HepG2 (cell line): ENCODE measurements around the gene FTCD. TPM values are rescaled to one million over a fixed set of nuclear protein-coding genes. Genes with fewer than 3 reads are reported as not detected.

Source experiments
- ATAC-seq: fragments of 200-7000 bp; cut with Tn5 transposase; 3 replicates; pipeline ENCODE4 v1.9.1; 2020; ENCODE audit warnings: mild to moderate bottlenecking, moderate library complexity
- BruUV-seq: library from RNA; stranded (reverse); fragments of 400-500 nt; replicated peaks from 2 replicates; lab custom pipeline; 2021; lab: Mats Ljungman, UMichigan
- CTCF ChIA-PET: fragments of 300-600 bp; formaldehyde crosslinking; extraction: SDS; loops from one replicate; lab custom pipeline; 2021; ENCODE audit warnings: low total read pairs, inconsistent platforms, low intra/inter-chr PET ratio; lab: Yijun Ruan, JAX
- POLR2A ChIA-PET: fragments of 350-600 bp; sonication (Branson Sonifier 250); formaldehyde crosslinking; loops from one replicate; lab custom pipeline; 2020; ENCODE audit warnings: antibody characterized with exemption, inconsistent platforms; lab: Yijun Ruan, JAX
- DNase-seq: peaks from one replicate; pipeline ENCODE4 v3.0.0-alpha.2; 2015; ENCODE audit warnings: low spot score
- FAIRE-seq: peaks from 3 replicates; lab custom pipeline; 2011; peaks lifted over from hg19 to GRCh38; lab: Jason Lieb, UNC
- H2AFZ ChIP-seq: one replicate; pipeline ENCODE4 v1.6.1; 2011; ENCODE audit warnings: low read length, inconsistent platforms
- H3K27ac ChIP-seq: fragments of 300-600 bp; 3 replicates; pipeline ENCODE4 v1.8.0; 2011; ENCODE audit warnings: mixed run types, mild to moderate bottlenecking, mixed read lengths, low read length, inconsistent platforms; ENCODE audit not compliant: insufficient read depth; ENCODE audit errors: extremely low read length
- H3K27me3 ChIP-seq, 2 experiments: fragments of 200-600 bp in 1 of 2; 2 replicates in 1 of 2; 3 replicates in 1 of 2; pipeline versions ENCODE4 v1.6.0 to v1.8.0; 2011; ENCODE audit warnings: low read length in 2 of 2, mild to moderate bottlenecking in 2 of 2, moderate library complexity in 2 of 2, inconsistent platforms in 1 of 2; ENCODE audit not compliant: insufficient read depth in 2 of 2, control insufficient read depth in 1 of 2
- H3K36me3 ChIP-seq, 2 experiments: fragments of 200-600 bp in 1 of 2; replicated peaks in 1 of 2; 2 replicates in 1 of 2; 3 replicates in 1 of 2; pipeline versions ENCODE4 v1.5.1 to v1.8.0; 2011; ENCODE audit warnings: low read length in 2 of 2, inconsistent platforms in 1 of 2; ENCODE audit not compliant: insufficient read depth in 2 of 2, control insufficient read depth in 1 of 2
- H3K4me1 ChIP-seq: 2 replicates; pipeline ENCODE4 v1.5.1; 2012; ENCODE audit warnings: low read length, inconsistent platforms; ENCODE audit not compliant: insufficient read depth
- H3K4me2 ChIP-seq: 2 replicates; pipeline ENCODE4 v1.6.0; 2011; ENCODE audit warnings: low read depth, low read length, inconsistent platforms
- H3K4me3 ChIP-seq, 3 experiments: fragments of 200-600 bp in 1 of 3; sonication (generic), shearing (Covaris generic) in 1 of 3; replicated peaks in 1 of 3; 2 replicates each; pipeline ENCODE4 v1.5.1; 2011 to 2016; ENCODE audit warnings: low read length in 3 of 3, inconsistent platforms in 2 of 3, low read depth in 2 of 3, mild to moderate bottlenecking in 2 of 3, control low read depth in 1 of 3, mixed read lengths in 1 of 3; ENCODE audit not compliant: insufficient read depth in 1 of 3
- H3K79me2 ChIP-seq: one replicate; pipeline ENCODE4 v1.6.1; 2011; ENCODE audit warnings: low read length, inconsistent platforms; ENCODE audit not compliant: insufficient read depth
- H3K9ac ChIP-seq: 2 replicates; pipeline ENCODE4 v1.6.0; 2011; ENCODE audit warnings: mild to moderate bottlenecking, low read depth, low read length, inconsistent platforms; ENCODE audit not compliant: insufficient read depth
- H3K9me3 ChIP-seq: 2 replicates; pipeline ENCODE4 v1.5.1; 2012; ENCODE audit warnings: mild to moderate bottlenecking, low read length
- H4K20me1 ChIP-seq: 2 replicates; pipeline ENCODE4 v1.6.0; 2011; ENCODE audit warnings: inconsistent platforms, mild to moderate bottlenecking, low read length, moderate library complexity; ENCODE audit not compliant: insufficient read depth
- HMGXB4 ChIP-seq, 2 experiments: sonication (generic) in 1 of 2; formaldehyde crosslinking in 1 of 2; IDR thresholded peaks; 2 replicates each; pipeline versions ENCODE4 v1.4.0 to v1.6.1; 2018 to 2020; ENCODE audit warnings: missing genetic modification reagents in 2 of 2, borderline replicate concordance in 1 of 2, low read depth in 1 of 2, mild to moderate bottlenecking in 1 of 2, missing biosample characterization in 1 of 2
- NRL ChIP-seq: sonication (generic); formaldehyde crosslinking; IDR thresholded peaks from 2 replicates; pipeline ENCODE4 v1.5.0; 2020; ENCODE audit warnings: missing genetic modification reagents, mild to moderate bottlenecking, moderate library complexity, borderline replicate concordance
- ZNF44 ChIP-seq: sonication (generic); formaldehyde crosslinking; IDR thresholded peaks from 2 replicates; pipeline ENCODE4 v1.5.1; 2020; ENCODE audit warnings: mild to moderate bottlenecking, missing genetic modification reagents
- ZNF737 ChIP-seq: sonication (generic); formaldehyde crosslinking; IDR thresholded peaks from 2 replicates; pipeline ENCODE4 v1.5.0; 2020; ENCODE audit warnings: missing genetic modification reagents, mild to moderate bottlenecking, borderline replicate concordance
- WGBS: methylation state at CpG from one replicate; pipeline ENCODE4 v1.1.6; 2017; ENCODE audit warnings: low lambda C conversion rate; 5-methylcytosine and 5-hydroxymethylcytosine counted together
- in situ Hi-C: cut with HindIII; loops from 2 replicates; pipeline ENCODE4 v1.10.0; 2017; ENCODE audit warnings: low pct_unique_long_range_greater_than_20kb; ENCODE audit not compliant: extremely low pct_ligation_motif_present
- intact Hi-C: fragments of 100-400 bp; cut with micrococcal nuclease; formaldehyde crosslinking; loops from one replicate; pipeline ENCODE4 v1.10.0; 2022; ENCODE audit not compliant: unreplicated experiment
- polyA plus RNA-seq, 8 experiments: library from polyadenylated mRNA; depleted of rRNA in 3 of 8; stranded (reverse) in 7 of 8; unstranded in 1 of 8; fragments of >200 nt; fragmentation: Illumina TruSeq in 4 of 8; extraction: Trizol in 4 of 8; gene quantifications; 2 replicates each; pipeline versions ENCODE4 v1.2.1 to v1.2.3, GENCODE V29; 2011 to 2016; ENCODE audit warnings: low read depth in 4 of 8, missing spikeins in 1 of 8, mixed read lengths in 1 of 8; ENCODE audit not compliant: insufficient read depth in 1 of 8
- total RNA-seq, 5 experiments: library from RNA; depleted of rRNA; stranded (reverse); fragments of >200 nt; fragmentation: Illumina TruSeq; extraction: Trizol; gene quantifications; 2 replicates each; pipeline ENCODE4 v1.2.3, GENCODE V29; 2016; ENCODE audit warnings: low read depth in 1 of 5
- TF ChIP-seq, protein P1 (sequence below), 2 experiments: sonication (generic) in 1 of 2; formaldehyde crosslinking in 1 of 2; IDR thresholded peaks; 2 replicates each; pipeline versions ENCODE4 v1.6.1 to v1.9.0; 2014 to 2022; ENCODE audit warnings: antibody characterized with exemption in 1 of 2, borderline replicate concordance in 1 of 2, inconsistent platforms in 1 of 2, low read depth in 1 of 2, missing genetic modification reagents in 1 of 2

Gene FTCD
- total and polyA plus RNA-seq, 2 of the 13 experiments (the other 11 are each of a cell fraction or from before 2014, with no cell fraction given) = 75.7 to 105 TPM

GRCh38 chr21:46193829-46194373, 38.5 kb upstream of the FTCD start:
- ATAC-seq (no peak), DNase-seq (no peak), FAIRE-seq (no peak)
- no peak overlapping the region for H3K4me2 ChIP-seq
- 0 out of 2 replicates have a peak, but pooled peaks cover 2% of the 10 kb centered on the region for H4K20me1 ChIP-seq
- WGBS = 96% methylated on average over 8 of the region's 10 CpGs
- POLR2A ChIA-PET = no interaction called here
- intact Hi-C loops (loop anchor here (10.0 kb wide), 1 partner anchor 219 kb away; no protein-coding TSS in a partner anchor), in situ Hi-C loops (no loop called here)
- BruUV-seq = no TSS peak
- H3K4me3 ChIP-seq = no peak overlapping the region
- peaks cover 19% of the 10 kb centered on the region for H3K4me1 ChIP-seq
- H3K27ac ChIP-seq = no peak overlapping the region
- peaks cover 20 to 75% of the 10 kb centered on the region in 2 experiments for H3K36me3 ChIP-seq
- no peaks in the 10 kb centered on the region for H3K79me2 ChIP-seq
- H3K9me3 ChIP-seq = no peaks in the 10 kb centered on the region
- no peak overlapping the region for H3K9ac ChIP-seq
- TF ChIP-seq, protein P1, sequence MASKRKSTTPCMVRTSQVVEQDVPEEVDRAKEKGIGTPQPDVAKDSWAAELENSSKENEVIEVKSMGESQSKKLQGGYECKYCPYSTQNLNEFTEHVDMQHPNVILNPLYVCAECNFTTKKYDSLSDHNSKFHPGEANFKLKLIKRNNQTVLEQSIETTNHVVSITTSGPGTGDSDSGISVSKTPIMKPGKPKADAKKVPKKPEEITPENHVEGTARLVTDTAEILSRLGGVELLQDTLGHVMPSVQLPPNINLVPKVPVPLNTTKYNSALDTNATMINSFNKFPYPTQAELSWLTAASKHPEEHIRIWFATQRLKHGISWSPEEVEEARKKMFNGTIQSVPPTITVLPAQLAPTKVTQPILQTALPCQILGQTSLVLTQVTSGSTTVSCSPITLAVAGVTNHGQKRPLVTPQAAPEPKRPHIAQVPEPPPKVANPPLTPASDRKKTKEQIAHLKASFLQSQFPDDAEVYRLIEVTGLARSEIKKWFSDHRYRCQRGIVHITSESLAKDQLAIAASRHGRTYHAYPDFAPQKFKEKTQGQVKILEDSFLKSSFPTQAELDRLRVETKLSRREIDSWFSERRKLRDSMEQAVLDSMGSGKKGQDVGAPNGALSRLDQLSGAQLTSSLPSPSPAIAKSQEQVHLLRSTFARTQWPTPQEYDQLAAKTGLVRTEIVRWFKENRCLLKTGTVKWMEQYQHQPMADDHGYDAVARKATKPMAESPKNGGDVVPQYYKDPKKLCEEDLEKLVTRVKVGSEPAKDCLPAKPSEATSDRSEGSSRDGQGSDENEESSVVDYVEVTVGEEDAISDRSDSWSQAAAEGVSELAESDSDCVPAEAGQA (IDR thresholded peaks at IDR 0.05; ENCODE audit: low read depth) = no peak
- TF ChIP-seq, protein P1 (CRISPR knock-in tag; IDR thresholded peaks at IDR 0.05; ENCODE audit: borderline replicate concordance) = no peak
- TF ChIP-seq ZNF737 (CRISPR knock-in tag) (no peak), HMGXB4 (CRISPR knock-in tag; IDR thresholded peaks at IDR 0.05; ENCODE audit: borderline replicate concordance in 1 of 2, low read depth in 1 of 2) (no peak), ZNF44 (CRISPR knock-in tag) (no peak), NRL (CRISPR knock-in tag) (0 out of 2 replicates have a peak, but pooled peaks have one; percentile 9)
- CTCF ChIA-PET = no interaction called here
- no peak overlapping the region for H2AFZ ChIP-seq
- no peaks in the 10 kb centered on the region for H3K27me3 ChIP-seq
